ENCODE measurements around the gene KCP. TPM values are rescaled to one million over a fixed set of nuclear protein-coding genes. Genes with fewer than 3 reads are reported as not detected.

Gene KCP
- total and polyA plus RNA-seq, 2 experiments from 2014 or later: 0.76 to 1.1 TPM

DNA sequence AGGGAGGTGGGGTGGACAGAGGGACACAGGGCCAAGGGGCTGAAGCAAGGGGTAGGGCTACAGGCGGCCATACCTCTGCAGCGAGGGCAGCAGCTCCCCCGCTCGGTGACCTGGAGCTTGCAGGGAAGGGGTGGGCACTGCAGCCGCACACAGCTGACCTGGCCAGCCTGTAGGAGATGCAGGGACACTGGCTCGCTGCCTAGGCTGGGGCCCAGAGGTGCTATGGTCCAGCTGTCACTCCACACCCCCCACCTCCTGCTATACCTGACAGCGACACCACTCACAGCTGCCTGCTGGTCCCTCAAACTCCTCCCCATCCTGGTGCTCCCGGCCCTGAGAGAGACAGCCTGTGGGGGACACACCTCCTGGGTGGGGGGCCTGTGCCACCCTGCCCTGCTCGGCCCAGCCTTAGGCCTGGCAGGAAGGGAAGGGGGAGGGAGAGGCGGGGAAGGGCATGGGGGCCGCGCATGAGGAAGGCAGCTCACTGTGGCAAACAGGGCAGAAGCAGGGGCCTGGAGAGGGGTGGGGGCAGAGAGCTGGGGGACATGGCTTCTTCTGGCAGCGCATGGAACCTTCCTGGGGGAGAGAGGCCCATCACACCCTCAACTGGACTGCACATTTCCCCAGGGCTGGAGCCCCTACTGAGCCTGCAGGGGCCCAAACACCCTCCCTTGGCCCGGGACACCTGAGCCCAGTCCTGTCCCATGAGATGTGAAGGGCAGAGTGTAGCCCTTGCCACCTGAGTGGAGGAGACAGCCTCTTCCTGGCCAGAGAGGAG, 23.9 kb downstream of the KCP start:
- no peak overlapping the region for H3K4me2 ChIP-seq
- Mint-ChIP-seq H3K27me3 (ENCODE audit: insufficient read depth, low read depth, poor library complexity) (peaks cover 26% of the 10 kb centered on the region), H3K36me3 (ENCODE audit: low read depth) (no peaks in the 10 kb centered on the region), H3K4me1 (no peaks in the 10 kb centered on the region; the same call in 1 of the 3 replicates), H3K9me3 (peaks cover 3% of the 10 kb centered on the region; the same call in 1 of the 3 replicates), H3K27ac (no peak overlapping the region), H3K4me3 (no peak overlapping the region)
- H3K36me3 ChIP-seq (ENCODE audit: insufficient read depth): no peaks in the 10 kb centered on the region
- no peaks in the 10 kb centered on the region for H4K20me1 ChIP-seq (replicated peaks; ENCODE audit: insufficient read depth)
- DNase-seq (ENCODE audit: low spot score) (no peak), ATAC-seq (no peak)
- no peaks in the 10 kb centered on the region for H3K9me2 ChIP-seq (ENCODE audit: insufficient read depth)
- H3K79me2 ChIP-seq (replicated peaks; ENCODE audit: insufficient read depth): no peaks in the 10 kb centered on the region
- peaks cover 12% of the 10 kb centered on the region; the same call in 1 of the 2 replicates for H3K4me1 ChIP-seq (ENCODE audit: insufficient read depth)
- peaks cover 10% of the 10 kb centered on the region; the same call in 1 of the 2 replicates for H3K27me3 ChIP-seq (ENCODE audit: insufficient read depth)
- 0 out of 2 replicates have a peak, but pooled peaks cover 7% of the 10 kb centered on the region for H3F3A ChIP-seq (replicated peaks; ENCODE audit: low read depth)
- no peak overlapping the region for H3K4me3 ChIP-seq
- no peak overlapping the region for H2AFZ ChIP-seq
- H3K27ac ChIP-seq (ENCODE audit: low read depth): no peak overlapping the region
- no peak for TF ChIP-seq CREB1 (CRISPR knock-in tag; IDR thresholded peaks at IDR 0.05; ENCODE audit: low read depth)
- peak in 1 of 2 experiments; percentile 26; a peak in 1 of 4 replicates for TF ChIP-seq CTCF (conservative IDR thresholded peaks at IDR 0.05; ENCODE audit: low read depth in 2 of 2)

DNA sequence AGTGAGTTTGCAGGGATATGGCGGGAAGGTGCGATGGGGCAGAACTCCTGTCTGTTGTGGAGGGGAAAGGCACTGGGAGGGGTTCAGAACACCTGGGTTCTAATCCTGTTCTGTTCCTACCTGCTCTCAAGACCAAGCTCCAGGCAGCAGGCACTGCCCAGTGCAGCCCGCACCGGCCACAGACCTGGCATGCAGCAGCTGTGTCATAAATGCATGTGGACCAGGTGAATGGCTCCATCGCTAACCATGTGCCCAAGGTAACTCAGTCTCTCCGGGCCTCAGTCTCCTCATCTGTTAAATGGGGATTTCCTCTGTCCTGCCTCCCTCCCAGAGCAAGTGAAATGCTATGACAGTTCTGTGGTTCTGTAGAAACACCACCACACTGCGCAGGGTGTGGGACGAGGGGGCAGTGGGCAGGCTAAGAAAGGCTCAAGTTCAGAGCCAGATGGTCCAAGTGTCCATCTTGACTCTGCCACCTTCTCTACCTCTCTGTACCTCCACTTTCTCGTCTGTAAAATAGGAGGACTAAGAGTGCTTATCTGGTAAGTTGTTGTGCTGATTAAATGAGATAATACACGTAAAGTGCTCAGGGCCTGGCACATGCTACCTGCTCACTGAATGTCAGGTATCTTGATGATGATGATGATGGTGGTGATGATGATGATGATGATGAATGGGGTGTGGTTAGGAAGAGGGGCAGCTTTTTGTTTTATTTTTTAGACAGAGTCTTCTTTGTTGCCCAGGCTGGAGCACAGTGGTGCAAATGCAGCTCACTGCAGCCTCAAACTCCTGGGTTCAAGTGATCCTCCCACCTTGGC, 24.9 kb downstream of the KCP start:
- no peaks in the 10 kb centered on the region for H4K20me1 ChIP-seq (replicated peaks; ENCODE audit: insufficient read depth)
- H3F3A ChIP-seq (replicated peaks; ENCODE audit: low read depth): 0 out of 2 replicates have a peak, but pooled peaks cover 7% of the 10 kb centered on the region
- Mint-ChIP-seq H3K27me3 (ENCODE audit: insufficient read depth, low read depth, poor library complexity) (peaks cover 28% of the 10 kb centered on the region), H3K27ac (no peak overlapping the region), H3K4me1 (no peaks in the 10 kb centered on the region; the same call in 1 of the 3 replicates), H3K9me3 (peaks cover 3% of the 10 kb centered on the region; the same call in 1 of the 3 replicates), H3K4me3 (no peak overlapping the region; the same call in 2 of the 3 replicates), H3K36me3 (ENCODE audit: low read depth) (no peaks in the 10 kb centered on the region)
- DNase-seq (ENCODE audit: low spot score) (no peak), ATAC-seq (no peak)
- H3K36me3 ChIP-seq (ENCODE audit: insufficient read depth): no peaks in the 10 kb centered on the region
- H3K4me3 ChIP-seq: no peak overlapping the region
- no peaks in the 10 kb centered on the region for H3K9me2 ChIP-seq (ENCODE audit: insufficient read depth)
- H2AFZ ChIP-seq: no peak overlapping the region
- peaks cover 12% of the 10 kb centered on the region; the same call in 1 of the 2 replicates for H3K4me1 ChIP-seq (ENCODE audit: insufficient read depth)
- H3K79me2 ChIP-seq (replicated peaks; ENCODE audit: insufficient read depth): no peaks in the 10 kb centered on the region
- no peak overlapping the region for H3K4me2 ChIP-seq
- H3K27me3 ChIP-seq (ENCODE audit: insufficient read depth): peaks cover 10% of the 10 kb centered on the region; the same call in 1 of the 2 replicates
- H3K27ac ChIP-seq (ENCODE audit: low read depth): no peak overlapping the region
- no peak for TF ChIP-seq JUNB (IDR thresholded peaks at IDR 0.05; ENCODE audit: unreplicated experiment)
- no peak for TF ChIP-seq ETS1 (IDR thresholded peaks at IDR 0.05)
- no peak for TF ChIP-seq CREB1 (CRISPR knock-in tag; IDR thresholded peaks at IDR 0.05; ENCODE audit: low read depth)
- TF ChIP-seq ZNF331 (CRISPR knock-in tag; IDR thresholded peaks at IDR 0.05; ENCODE audit: low read depth): no peak
- no peak for TF ChIP-seq CTCF (conservative IDR thresholded peaks at IDR 0.05; ENCODE audit: low read depth in 2 of 2)
- no peak for TF ChIP-seq EZH2 (IDR thresholded peaks at IDR 0.05; ENCODE audit: low read depth, unreplicated experiment)
- TF ChIP-seq POLR2AphosphoS5 (IDR thresholded peaks at IDR 0.05; ENCODE audit: low read depth): no peak
